ENCODE results near the gene MFN2. TPM values are rescaled to one million over a fixed set of nuclear protein-coding genes. Genes with fewer than 3 reads are reported as not detected.

Gene MFN2
- 61.9 TPM for total RNA-seq (ENCODE audit: unreplicated experiment)
- long read RNA-seq, full-length matches to known transcripts, result 2 of 6 reads
- long read RNA-seq, partial matches to known transcripts, result 2 of 6 reads
- long read RNA-seq, other reads (novel, unspliced or antisense), result 2 of 6 reads

- no peaks in the 10 kb centered on the region for H3K36me3 Mint-ChIP-seq (ENCODE audit: unreplicated experiment)
- H3K4me3 Mint-ChIP-seq (ENCODE audit: unreplicated experiment), result peak within 1 kb of the TSS; percentile 95
- peak within 1 kb of the TSS; percentile 89 for H3K27ac Mint-ChIP-seq (ENCODE audit: unreplicated experiment)
- peaks cover 11% of the 10 kb centered on the region for H3K4me1 Mint-ChIP-seq (ENCODE audit: low read depth, unreplicated experiment)
- H3K9me3 Mint-ChIP-seq (ENCODE audit: unreplicated experiment), result peaks cover 3% of the 10 kb centered on the region
- H3K27me3 Mint-ChIP-seq (ENCODE audit: unreplicated experiment), result peaks cover 4% of the 10 kb centered on the region
- peak; percentile 98 for DNase-seq
- TF ChIP-seq, protein P1, sequence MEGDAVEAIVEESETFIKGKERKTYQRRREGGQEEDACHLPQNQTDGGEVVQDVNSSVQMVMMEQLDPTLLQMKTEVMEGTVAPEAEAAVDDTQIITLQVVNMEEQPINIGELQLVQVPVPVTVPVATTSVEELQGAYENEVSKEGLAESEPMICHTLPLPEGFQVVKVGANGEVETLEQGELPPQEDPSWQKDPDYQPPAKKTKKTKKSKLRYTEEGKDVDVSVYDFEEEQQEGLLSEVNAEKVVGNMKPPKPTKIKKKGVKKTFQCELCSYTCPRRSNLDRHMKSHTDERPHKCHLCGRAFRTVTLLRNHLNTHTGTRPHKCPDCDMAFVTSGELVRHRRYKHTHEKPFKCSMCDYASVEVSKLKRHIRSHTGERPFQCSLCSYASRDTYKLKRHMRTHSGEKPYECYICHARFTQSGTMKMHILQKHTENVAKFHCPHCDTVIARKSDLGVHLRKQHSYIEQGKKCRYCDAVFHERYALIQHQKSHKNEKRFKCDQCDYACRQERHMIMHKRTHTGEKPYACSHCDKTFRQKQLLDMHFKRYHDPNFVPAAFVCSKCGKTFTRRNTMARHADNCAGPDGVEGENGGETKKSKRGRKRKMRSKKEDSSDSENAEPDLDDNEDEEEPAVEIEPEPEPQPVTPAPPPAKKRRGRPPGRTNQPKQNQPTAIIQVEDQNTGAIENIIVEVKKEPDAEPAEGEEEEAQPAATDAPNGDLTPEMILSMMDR (IDR thresholded peaks at IDR 0.05; ENCODE audit: partially characterized antibody, unreplicated experiment), result no peak
Measured at GRCh38 chr1:11979851-11980675, at the start of gene MFN2. MFN2 (plus strand) TSS chr1:11980444; CDS start chr1:11989169, 8,725 bp downstream.

GRCh38 chr1:11930571-11931445 lies 49.4 kb upstream of the MFN2 start:
- H3K9me3 Mint-ChIP-seq (ENCODE audit: unreplicated experiment), result peaks cover 6% of the 10 kb centered on the region
- H3K4me3 Mint-ChIP-seq (ENCODE audit: unreplicated experiment), result no peak overlapping the region
- no peaks in the 10 kb centered on the region for H3K36me3 Mint-ChIP-seq (ENCODE audit: unreplicated experiment)
- TF ChIP-seq, protein P1 (IDR thresholded peaks at IDR 0.05; ENCODE audit: partially characterized antibody, unreplicated experiment), result no peak
- H3K27me3 Mint-ChIP-seq (ENCODE audit: unreplicated experiment), result no peaks in the 10 kb centered on the region
- H3K27ac Mint-ChIP-seq (ENCODE audit: unreplicated experiment), result no peak overlapping the region
- no peak for DNase-seq
- peaks cover 3% of the 10 kb centered on the region for H3K4me1 Mint-ChIP-seq (ENCODE audit: low read depth, unreplicated experiment)

- no peak overlapping the region for H3K27ac Mint-ChIP-seq (ENCODE audit: unreplicated experiment)
- no peaks in the 10 kb centered on the region for H3K27me3 Mint-ChIP-seq (ENCODE audit: unreplicated experiment)
- no peak overlapping the region for H3K4me3 Mint-ChIP-seq (ENCODE audit: unreplicated experiment)
- H3K36me3 Mint-ChIP-seq (ENCODE audit: unreplicated experiment), result no peaks in the 10 kb centered on the region
- H3K4me1 Mint-ChIP-seq (ENCODE audit: low read depth, unreplicated experiment), result peaks cover 3% of the 10 kb centered on the region
- peaks cover 5% of the 10 kb centered on the region for H3K9me3 Mint-ChIP-seq (ENCODE audit: unreplicated experiment)
- TF ChIP-seq, protein P1 (IDR thresholded peaks at IDR 0.05; ENCODE audit: partially characterized antibody, unreplicated experiment), result no peak
- DNase-seq, result no peak
Measured at GRCh38 chr1:11931845-11932244, 48.4 kb upstream of the MFN2 start.

GRCh38 chr1:11934302-11935056 lies 45.8 kb upstream of the MFN2 start, which contains the start of gene PLOD1:
PLOD1 (plus strand) TSS chr1:11934717; CDS start chr1:11934780, 63 bp downstream.
- Mint-ChIP-seq H3K4me3 (ENCODE audit: unreplicated experiment) (peak within 1 kb of the TSS; percentile 79), H3K36me3 (ENCODE audit: unreplicated experiment) (no peaks in the 10 kb centered on the region), H3K9me3 (ENCODE audit: unreplicated experiment) (peaks cover 12% of the 10 kb centered on the region), H3K27ac (ENCODE audit: unreplicated experiment) (peak within 1 kb of the TSS; percentile 73), H3K27me3 (ENCODE audit: unreplicated experiment) (peaks cover 9% of the 10 kb centered on the region), H3K4me1 (ENCODE audit: low read depth, unreplicated experiment) (peaks cover 12% of the 10 kb centered on the region)
- DNase-seq, result peak; percentile 84
- TF ChIP-seq, protein P1 (IDR thresholded peaks at IDR 0.05; ENCODE audit: partially characterized antibody, unreplicated experiment), result no peak
